ENCODE results near the gene MICB. TPM values are rescaled to one million over a fixed set of nuclear protein-coding genes. Genes with fewer than 3 reads are reported as not detected.
"Not testable (repeated sequence)": the region's sequence is repeated elsewhere in the genome, so short reads cannot be mapped to it uniquely, and the experiment has no call there.

MICB gene
- total RNA-seq, 2 experiments from 2014 or later: 54.2 to 55.7 TPM

DNA sequence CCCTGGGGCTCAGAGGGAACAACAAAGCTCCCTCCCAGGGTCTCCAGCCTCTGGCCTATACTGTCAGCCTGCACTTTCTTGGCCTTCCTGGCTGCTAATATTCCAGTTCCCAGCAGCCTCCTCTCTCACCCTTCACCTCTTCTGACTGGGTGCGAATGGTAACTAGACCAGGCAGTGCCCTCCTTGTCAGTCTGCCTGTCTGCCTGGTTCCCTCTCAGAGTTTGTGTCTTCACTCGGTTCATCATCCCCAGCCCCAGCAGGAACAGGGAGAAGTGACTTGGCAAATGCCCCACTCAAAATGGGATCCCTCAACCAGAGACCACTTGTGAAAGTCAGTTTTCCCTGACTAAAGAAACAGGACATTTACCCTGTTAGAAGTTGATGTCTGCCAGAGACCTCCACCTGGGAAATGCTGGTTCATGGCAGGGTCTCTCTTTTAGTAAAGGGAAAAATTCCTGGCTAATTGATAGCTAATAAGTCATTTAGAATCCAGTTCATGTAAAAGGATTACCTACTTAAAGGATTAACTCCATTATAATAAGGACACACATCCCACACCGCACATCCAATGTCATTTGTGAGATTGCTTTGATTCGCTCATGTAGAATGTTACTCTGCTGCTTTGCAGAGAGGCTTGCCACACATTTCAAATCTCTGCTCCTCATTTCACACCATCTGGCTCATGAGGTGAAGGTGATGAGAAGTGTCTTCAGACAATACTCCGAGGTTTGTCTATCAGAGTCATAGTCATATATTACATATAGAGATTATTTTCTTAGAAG, 18.6 kb upstream of the MICB start:
- Mint-ChIP-seq H3K9me3 (no peaks in the 10 kb centered on the region), H3K4me3 (no peak overlapping the region), H3K4me1 (peaks cover 2% of the 10 kb centered on the region), H3K27me3 (no peaks in the 10 kb centered on the region), H3K27ac (no peak overlapping the region), H3K36me3 (ENCODE audit: low read depth) (peaks cover 2% of the 10 kb centered on the region)
- peak; percentile 3 for DNase-seq
- ChIA-PET POLR2A (no interaction called here), CTCF (no interaction called here)

DNA sequence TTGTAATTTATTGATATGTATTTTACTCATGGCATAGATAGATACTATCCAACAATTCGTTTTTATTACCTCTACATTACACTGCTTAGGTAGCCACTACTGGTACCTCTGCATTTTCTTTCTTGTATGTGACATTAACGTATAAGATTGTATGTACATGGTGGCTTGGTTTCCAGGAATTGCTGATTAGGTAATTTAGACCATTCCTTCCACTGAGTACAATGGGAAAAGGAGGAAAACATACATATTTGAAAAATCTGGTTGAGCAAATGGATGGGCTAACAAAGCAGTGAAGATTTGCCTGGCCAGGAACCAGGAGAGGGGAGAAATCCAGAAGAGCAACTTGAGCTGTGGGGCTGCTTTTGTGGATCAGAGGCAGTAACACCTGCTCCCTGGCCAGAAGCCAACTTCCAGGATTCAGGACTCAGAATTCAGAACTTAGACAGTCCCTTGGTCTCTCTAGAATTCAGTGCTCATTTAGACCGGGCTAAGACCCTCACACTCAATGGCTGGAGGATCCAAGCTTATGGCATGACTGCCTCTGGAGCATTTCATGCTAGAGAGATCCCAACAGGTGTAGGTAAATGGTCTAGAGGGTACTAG, 17.9 kb upstream of the MICB start:
- Mint-ChIP-seq H3K4me1 (no peaks in the 10 kb centered on the region), H3K36me3 (ENCODE audit: low read depth) (peaks cover 2% of the 10 kb centered on the region), H3K27me3 (no peaks in the 10 kb centered on the region), H3K27ac (no peak overlapping the region), H3K4me3 (no peak overlapping the region), H3K9me3 (no peaks in the 10 kb centered on the region)
- peak; percentile 1 for DNase-seq
- CTCF ChIA-PET: no interaction called here
- POLR2A ChIA-PET: no interaction called here

DNA sequence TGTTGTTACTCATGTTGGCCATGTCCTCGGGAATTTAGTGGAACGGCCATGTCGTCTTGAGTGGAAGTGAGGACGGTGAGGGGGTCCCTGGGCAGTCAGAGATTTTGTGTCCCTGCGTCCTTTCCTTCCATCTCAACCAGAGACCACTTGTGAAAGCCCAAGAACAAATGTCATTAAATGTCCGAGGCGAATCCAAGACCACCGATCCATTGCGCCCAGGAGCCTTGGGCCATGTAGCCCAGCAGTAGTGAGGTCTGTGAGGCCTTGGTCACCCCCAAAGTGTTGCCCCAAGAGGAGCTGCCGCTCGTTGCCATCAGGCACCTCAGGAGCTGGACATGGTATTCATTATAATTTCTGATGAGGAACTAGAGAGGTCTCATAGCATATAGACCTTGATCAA, 17.4 kb upstream of the MICB start:
- no peaks in the 10 kb centered on the region for H3K27me3 Mint-ChIP-seq
- H3K4me3 Mint-ChIP-seq: no peak overlapping the region
- H3K27ac Mint-ChIP-seq: no peak overlapping the region
- H3K4me1 Mint-ChIP-seq: no peaks in the 10 kb centered on the region
- ChIA-PET CTCF (no interaction called here), POLR2A (no interaction called here)
- H3K9me3 Mint-ChIP-seq: no peaks in the 10 kb centered on the region
- no peak for DNase-seq
- no peaks in the 10 kb centered on the region for H3K36me3 Mint-ChIP-seq (ENCODE audit: low read depth)

DNA sequence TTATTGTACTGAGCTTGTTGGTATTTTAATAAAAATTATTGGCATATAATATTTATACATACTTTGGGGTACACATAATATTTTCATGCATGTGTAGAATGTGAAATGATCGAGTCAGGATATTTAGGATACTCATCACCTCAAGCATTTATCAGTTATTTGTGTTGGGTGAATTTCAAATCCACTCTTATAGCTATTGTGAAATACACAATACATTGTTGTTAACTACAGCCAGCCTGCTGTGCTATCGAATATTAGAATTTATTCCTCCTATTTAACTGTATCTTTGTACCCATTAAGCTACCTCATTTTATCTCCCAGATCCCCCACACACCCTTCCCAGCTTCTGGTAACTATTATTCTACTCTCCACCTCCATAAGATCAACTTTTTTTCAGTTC, 14.6 kb upstream of the MICB start:
- ChIA-PET POLR2A (no interaction called here), CTCF (interaction anchor here (0.6 to 0.7 kb wide), 2 partner anchors 10 to 15 kb away, joined by 3 to 5 read pairs; no protein-coding TSS in a partner anchor)
- no peaks in the 10 kb centered on the region for H3K27me3 Mint-ChIP-seq
- no peaks in the 10 kb centered on the region for H3K36me3 Mint-ChIP-seq (ENCODE audit: low read depth)
- H3K4me1 Mint-ChIP-seq: peaks cover 10% of the 10 kb centered on the region
- DNase-seq: no peak
- H3K9me3 Mint-ChIP-seq: no peaks in the 10 kb centered on the region
- no peak overlapping the region for H3K27ac Mint-ChIP-seq
- no peak overlapping the region for H3K4me3 Mint-ChIP-seq

DNA sequence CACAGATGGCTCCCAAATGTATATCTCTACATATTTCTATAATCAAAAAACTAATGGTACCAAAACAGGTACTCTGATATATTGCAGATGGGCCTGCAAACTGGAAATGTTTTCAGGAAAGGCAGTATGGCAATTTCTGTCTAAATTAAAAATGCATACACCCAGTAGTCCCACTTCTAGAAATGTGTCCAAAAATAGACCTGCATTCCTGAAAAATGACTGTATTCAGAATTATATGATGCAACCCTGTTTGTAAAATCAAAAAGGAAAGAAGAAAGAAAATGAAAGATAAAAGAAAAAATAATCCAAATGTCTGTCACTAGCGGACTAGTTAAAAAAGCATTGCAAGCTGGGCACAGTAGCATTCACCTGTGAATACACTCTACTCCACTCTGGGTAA, 12.9 kb upstream of the MICB start:
- Mint-ChIP-seq H3K27ac (no peak overlapping the region), H3K4me1 (peaks cover 17% of the 10 kb centered on the region), H3K36me3 (ENCODE audit: low read depth) (peaks cover 8% of the 10 kb centered on the region), H3K9me3 (no peaks in the 10 kb centered on the region), H3K27me3 (no peaks in the 10 kb centered on the region), H3K4me3 (no peak overlapping the region)
- POLR2A ChIA-PET: no interaction called here
- CTCF ChIA-PET: no interaction called here
- DNase-seq: no peak

DNA sequence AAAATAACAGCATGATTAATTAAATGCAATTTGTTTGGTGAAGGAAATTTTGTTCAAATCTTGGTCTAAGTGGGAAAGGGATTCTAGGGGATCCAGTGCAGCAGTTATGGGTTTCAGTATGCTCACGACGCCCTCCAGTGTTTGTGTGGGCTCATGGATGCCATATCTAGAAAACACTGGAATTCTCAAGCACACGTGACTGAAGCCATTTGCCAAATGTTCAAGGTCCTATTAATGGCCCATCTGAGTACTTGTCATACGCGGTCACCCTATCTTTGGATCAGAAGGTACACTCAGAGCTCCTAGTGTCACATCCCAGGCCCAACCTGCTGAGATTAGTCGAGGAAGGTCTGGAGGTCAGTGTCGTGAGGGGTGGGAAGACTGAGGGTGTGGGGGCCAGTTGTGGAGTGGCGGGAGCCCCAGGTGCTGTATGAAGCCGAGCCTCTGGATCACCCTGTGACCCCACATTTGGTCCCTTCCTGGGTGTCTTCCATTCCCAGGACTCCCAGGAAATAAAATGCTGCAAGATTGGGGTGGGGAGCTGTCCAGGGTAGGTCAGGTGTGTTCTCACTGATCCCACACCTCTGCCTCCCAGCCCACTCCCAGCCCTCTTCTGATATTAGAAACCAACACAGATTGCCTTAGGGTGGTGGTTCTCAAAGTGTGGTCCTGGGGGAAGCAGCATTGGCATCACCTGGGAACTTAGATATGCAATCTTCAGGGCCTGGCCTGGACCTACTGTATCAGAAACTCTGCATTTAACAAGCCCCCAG, 11.7 kb upstream of the MICB start:
- peaks cover 11% of the 10 kb centered on the region for H3K36me3 Mint-ChIP-seq (ENCODE audit: low read depth)
- H3K9me3 Mint-ChIP-seq: not testable (repeated sequence)

DNA sequence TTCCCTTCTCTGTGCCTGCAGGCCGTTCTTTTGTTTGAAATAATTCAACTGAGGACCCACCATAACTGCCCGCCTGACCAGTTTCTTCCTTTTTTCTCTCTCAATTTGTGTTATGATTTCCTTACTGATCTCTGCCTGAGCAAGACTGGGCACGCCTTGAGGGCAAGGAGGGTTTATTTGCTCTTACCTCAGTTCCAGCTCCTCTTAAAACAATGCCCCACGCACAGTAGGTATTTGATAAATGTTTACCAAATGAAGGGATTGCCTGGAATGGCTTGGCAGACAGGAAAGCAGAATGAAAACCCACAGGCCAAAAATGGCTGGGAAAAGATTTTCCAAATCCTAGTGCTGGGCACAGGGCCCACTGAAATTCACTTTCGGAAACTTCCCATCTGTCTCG, 10.3 kb upstream of the MICB start:
- DNase-seq, POLR2A ChIA-PET, H3K27me3 Mint-ChIP-seq, H3K27ac Mint-ChIP-seq, CTCF ChIA-PET, H3K4me3 Mint-ChIP-seq, H3K9me3 Mint-ChIP-seq: not testable (repeated sequence)
- H3K36me3 Mint-ChIP-seq (ENCODE audit: low read depth): peaks cover 15% of the 10 kb centered on the region
- peaks cover 37% of the 10 kb centered on the region for H3K4me1 Mint-ChIP-seq

More for the DNA sequence above, 11.7 kb upstream of the MICB start:
- H3K4me3 Mint-ChIP-seq, DNase-seq, POLR2A ChIA-PET, CTCF ChIA-PET, H3K27ac Mint-ChIP-seq, H3K27me3 Mint-ChIP-seq: not testable (repeated sequence)
- peaks cover 25% of the 10 kb centered on the region for H3K4me1 Mint-ChIP-seq

DNA sequence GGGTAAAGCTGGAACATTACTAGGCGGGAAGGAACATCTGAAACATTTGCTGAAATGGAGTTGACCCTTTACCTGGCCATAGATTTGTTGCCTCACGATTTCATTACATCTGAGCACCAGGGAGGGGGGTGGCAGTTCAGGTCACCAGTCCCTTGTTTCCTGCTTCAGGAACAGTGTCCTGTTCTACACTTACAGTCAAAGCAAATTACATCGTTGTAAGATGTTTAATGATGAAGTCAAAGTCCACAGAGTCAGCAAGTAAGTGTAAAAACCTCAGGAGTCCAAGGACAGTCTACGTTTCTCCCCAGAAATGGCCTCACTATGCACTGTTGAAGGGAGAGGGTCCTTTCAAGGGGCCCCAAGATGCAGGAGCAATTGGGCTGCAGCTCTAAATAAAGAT, 8.9 kb upstream of the MICB start:
- POLR2A ChIA-PET: no interaction called here
- peaks cover 16% of the 10 kb centered on the region for H3K36me3 Mint-ChIP-seq (ENCODE audit: low read depth)

DNA sequence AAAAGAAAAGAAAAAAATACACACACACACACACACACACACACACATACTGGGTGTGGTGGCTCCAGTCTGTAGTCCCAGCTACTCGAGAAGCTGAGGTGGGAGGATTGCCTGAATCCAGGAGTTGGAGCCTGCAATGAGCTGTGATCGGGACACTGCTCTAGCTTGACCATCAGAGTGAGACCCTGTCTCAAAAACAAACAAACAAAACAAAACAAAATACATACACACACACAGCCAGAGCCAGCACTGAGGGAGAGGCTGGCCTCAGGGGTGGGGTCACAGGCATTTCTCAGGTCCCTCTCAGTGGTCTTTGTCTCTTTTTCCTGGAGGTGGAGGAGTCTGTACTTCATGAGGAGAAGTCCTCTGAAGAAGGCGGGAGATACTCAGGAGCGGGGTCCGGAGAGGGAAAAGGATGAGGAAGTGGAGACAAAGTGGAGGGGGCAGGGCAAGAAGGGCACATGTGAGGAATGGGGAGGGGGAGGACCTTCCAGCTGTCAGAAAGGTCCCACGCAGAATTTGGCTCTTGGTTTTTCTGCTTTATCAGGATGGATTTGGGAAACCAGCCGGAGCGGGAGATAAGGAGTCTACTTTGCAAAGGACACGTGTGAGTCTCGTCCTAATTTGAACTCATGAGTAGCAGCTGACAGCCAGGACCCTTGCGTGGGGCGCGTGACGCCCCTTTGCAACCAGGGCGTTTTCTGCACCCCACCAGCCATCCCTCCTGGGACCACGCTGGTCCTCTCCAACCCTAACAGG, 7.7 kb upstream of the MICB start:
- Mint-ChIP-seq H3K9me3 (no peaks in the 10 kb centered on the region), H3K4me3 (no peak overlapping the region), H3K36me3 (ENCODE audit: low read depth) (peaks cover 18% of the 10 kb centered on the region), H3K27me3 (no peaks in the 10 kb centered on the region), H3K4me1 (peaks cover 41% of the 10 kb centered on the region), H3K27ac (no peak overlapping the region)
- ChIA-PET POLR2A (no interaction called here), CTCF (no interaction called here)
- no peak for DNase-seq

More for the DNA sequence above, 8.9 kb upstream of the MICB start:
- Mint-ChIP-seq H3K27ac (no peak overlapping the region), H3K9me3 (no peaks in the 10 kb centered on the region), H3K4me1 (peaks cover 39% of the 10 kb centered on the region), H3K4me3 (no peak overlapping the region), H3K27me3 (no peaks in the 10 kb centered on the region)
- no peak for DNase-seq
- CTCF ChIA-PET: no interaction called here

DNA sequence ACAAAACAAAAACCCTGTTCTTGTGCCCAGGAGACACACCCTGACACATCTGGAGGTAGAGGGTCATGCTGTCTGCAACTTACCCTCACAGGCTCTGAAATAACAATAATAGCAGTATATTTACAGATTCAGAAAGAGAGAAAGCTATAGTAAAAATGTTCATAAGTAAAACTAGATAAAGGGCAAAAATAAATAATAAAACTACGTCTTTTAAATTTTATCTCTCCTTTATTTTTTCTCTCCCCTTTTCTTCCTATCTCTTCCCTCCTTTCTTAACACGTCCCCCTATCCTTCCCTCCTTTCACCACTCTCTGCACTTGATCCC, 4.4 kb upstream of the MICB start:
- POLR2A ChIA-PET, H3K9me3 Mint-ChIP-seq, H3K27me3 Mint-ChIP-seq, DNase-seq: not testable (repeated sequence)
- Mint-ChIP-seq H3K36me3 (ENCODE audit: low read depth) (peaks cover 28% of the 10 kb centered on the region), H3K4me1 (peaks cover 51% of the 10 kb centered on the region), H3K27ac (peak overlapping the region; percentile 96), H3K4me3 (peak overlapping the region; percentile 82)
- CTCF ChIA-PET: interaction anchor here (0.6 to 1.3 kb wide), 3 partner anchors 10 to 830 kb away, joined by 3 to 4 read pairs (median 3); partner anchors contain the start of gene DDX39B

DNA sequence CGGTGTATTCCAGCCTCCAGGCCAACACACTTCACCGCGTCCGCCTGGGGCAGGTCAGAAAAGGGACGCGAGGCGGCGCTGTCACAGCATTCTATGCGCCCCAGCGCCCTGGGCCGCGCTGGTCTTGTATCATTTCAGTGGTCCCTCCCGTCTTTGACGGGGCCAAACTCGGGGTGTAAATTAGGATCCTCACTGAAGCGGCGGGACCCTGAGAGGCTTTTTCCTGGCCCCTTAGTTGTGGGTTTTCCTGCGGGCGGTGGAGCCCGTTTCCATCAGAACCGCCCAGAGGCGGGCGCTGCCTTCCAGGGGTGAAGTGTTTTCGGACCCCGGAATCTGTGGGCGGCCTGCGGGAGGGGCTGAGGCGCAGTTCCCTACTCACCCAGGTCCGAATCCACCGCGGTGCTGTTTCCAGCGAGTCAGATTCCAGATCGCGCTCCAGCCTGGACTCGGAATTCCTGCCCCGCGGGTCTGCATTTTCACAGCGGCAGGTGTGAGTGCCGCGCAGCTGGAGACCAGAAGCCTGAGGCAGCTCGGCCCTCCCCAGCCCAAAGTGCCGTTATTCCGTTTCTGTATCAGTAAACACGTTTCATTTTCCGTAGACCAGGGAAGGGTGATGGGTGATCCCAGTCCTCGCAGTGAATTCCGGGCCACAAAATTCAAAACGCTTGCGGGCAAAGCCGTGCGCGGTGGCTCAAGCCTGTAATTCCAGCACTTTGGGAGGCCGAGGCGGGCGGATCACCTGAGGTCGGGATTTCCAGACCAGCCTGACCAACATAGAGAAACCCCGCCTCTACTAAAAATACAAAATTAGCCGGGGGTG, 3.9 kb upstream of the MICB start:
- Mint-ChIP-seq H3K27me3 (no peaks in the 10 kb centered on the region), H3K4me1 (peaks cover 56% of the 10 kb centered on the region), H3K27ac (peak overlapping the region; percentile 96), H3K4me3 (peak overlapping the region; percentile 82), H3K9me3 (no peaks in the 10 kb centered on the region), H3K36me3 (ENCODE audit: low read depth) (peaks cover 28% of the 10 kb centered on the region)
- CTCF ChIA-PET: interaction anchor here (0.6 to 2.4 kb wide), 10 partner anchors 31 to 830 kb away, joined by 3 to 9 read pairs (median 4); partner anchors contain the start of genes ATP6V1G2, DDX39B and LST1
- DNase-seq: peak; percentile 80
- POLR2A ChIA-PET: interaction anchor here (0.7 to 2.4 kb wide), 3 partner anchors 23 to 69 kb away, joined by 3 to 10 read pairs (median 6); partner anchors contain the start of gene DDX39B

DNA sequence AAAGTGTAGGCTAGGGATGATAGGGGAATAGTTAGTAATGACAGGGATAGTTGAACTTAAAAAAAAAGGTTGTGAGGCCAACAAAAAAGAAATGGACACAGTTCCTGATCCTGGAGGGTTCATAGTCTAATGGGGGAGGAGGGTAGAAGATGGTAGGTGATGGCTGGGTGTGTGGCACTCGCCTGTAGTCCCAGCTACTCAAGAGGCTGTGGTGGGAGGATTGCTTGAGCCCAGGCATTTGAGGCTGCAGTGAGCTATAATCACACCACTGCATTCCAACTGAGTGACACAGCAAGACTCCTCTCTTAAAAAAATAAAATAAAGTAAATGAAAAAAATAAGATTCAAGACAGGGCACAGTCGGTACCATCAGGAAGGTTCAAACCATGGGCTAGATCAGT, 2.4 kb upstream of the MICB start:
- H3K9me3 Mint-ChIP-seq: no peaks in the 10 kb centered on the region
- no peak for DNase-seq
- H3K4me1 Mint-ChIP-seq: peaks cover 58% of the 10 kb centered on the region
- peaks cover 20% of the 10 kb centered on the region for H3K36me3 Mint-ChIP-seq (ENCODE audit: low read depth)
- ChIA-PET CTCF (interaction anchor here (0.7 to 2.4 kb wide), 7 partner anchors 21 to 107 kb away, joined by 3 to 9 read pairs (median 4); partner anchors contain the start of gene DDX39B), POLR2A (interaction anchor here (2.4 kb wide), 1 partner anchor 46 kb away, joined by 10 read pairs; the partner anchor contains the start of gene DDX39B)
- peak overlapping the region; percentile 82 for H3K4me3 Mint-ChIP-seq
- no peaks in the 10 kb centered on the region for H3K27me3 Mint-ChIP-seq
- H3K27ac Mint-ChIP-seq: peak overlapping the region; percentile 96
